ENCODE measurements around the gene ALKBH4.
"Not testable (repeated sequence)": the region's sequence is repeated elsewhere in the genome, so short reads cannot be mapped to it uniquely, and the experiment has no call there.

ALKBH4 gene

DNA sequence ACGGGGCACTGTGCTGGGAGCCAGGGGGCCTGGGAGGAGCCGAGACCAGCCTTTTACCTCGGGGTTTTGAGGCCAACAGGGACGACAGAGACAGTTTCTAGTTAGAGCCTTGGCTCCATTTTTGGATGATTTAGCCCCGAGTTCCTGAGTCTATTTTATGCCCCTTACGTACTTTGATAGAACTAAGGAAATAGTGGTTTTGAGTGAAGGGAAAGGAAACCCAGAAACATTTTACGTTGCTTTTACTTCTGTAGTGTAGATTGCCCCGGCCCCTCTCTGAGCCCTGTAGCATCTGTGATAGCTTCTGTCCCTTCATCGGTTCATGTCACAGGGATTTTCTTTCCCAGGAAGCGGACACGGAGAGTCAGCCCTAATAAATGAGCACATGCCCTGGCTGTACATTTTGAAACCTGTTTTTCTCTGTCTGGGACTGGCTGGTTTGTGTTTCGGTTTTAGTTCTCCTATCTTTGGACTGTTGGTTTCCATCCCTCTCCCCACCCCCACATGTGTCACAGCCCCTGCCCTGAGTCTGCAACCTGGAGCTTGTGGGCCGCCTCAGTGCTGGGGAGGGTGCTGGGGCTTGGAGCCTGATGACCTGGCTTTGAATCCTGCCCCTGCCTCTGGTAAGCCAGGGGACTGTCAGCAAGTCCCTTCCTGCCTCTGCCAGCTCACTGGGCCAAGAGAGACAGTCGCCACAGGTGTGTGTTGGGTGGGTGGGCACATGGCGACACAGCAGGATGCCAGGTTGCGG, 38.2 kb downstream of the ALKBH4 start:
- peak; percentile 86 to 89 for ATAC-seq

DNA sequence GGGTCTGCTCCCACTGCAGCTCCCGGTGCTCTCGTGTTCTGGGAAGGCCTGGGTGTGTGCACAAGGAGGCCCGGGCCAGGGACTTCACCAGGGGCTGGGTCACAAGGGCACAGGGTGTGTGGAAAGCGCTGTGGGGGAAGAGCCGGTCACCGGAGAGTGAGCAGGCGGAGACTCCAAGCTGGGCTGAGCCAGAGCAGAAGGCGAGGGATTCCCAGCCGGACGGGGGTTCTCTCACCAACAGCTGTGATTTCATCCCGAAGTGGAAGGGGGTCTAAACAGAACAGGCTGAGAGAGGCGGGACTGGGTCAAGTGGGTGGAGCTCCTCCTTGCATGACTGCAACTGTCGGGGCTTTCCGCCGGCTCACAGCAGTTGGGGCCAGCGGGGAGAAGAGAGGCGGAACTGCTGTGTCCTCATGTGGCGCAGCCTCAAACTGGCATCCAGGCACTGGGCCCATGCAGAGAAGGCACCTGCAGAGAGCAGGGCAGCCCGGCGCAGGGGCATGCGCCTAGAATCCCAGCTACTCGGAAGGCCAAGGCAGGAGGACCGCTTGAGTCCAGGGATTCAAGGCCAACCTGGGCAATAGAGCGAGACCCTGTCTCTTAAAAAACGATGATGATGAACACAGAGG, 38.9 kb downstream of the ALKBH4 start:
- ATAC-seq = peak; percentile 83 to 84

DNA sequence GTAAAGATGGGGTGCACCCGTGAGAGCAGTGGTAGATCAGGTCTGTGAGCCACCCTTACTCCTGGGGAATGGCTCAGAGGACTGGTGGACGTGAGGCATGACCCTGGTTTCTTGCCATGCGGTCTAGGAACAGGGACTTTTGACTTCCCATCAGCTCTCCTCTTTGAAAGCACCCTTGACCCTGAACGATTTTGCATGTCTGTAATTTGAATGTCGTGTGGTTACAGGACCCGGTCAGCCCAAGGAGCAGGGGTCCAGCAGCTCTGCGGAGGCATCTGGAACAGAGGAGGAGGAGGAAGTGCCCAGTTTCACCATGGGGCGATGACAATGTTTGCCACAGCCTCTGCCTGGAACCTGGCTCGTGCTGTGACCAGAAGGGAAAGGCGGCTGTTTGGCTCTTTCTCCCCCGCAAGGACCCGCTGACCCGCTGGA, 39.9 kb downstream of the ALKBH4 start:
- no peak for ATAC-seq

DNA sequence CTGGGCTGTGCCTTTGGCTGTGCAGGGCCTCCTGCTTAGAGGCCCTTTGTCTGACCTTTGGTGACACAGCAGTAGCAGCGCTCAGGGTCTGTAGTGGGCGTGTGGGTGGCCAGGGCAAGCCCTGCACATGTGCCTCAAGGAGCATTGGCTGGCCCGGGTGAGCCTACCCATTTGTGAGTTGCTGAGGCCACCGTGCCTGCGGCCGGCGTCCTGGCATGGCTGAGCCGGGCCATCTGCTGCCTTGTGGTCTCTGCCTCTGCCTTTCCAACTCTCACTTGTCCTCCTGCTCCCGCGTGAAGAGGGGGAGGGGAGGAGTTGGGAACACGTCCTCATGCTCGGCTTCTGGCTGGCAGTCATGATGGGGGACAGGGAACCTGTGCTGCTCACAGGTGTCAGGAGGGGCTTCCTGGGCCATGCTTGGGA, 40.5 kb downstream of the ALKBH4 start:
- ATAC-seq = no peak

DNA sequence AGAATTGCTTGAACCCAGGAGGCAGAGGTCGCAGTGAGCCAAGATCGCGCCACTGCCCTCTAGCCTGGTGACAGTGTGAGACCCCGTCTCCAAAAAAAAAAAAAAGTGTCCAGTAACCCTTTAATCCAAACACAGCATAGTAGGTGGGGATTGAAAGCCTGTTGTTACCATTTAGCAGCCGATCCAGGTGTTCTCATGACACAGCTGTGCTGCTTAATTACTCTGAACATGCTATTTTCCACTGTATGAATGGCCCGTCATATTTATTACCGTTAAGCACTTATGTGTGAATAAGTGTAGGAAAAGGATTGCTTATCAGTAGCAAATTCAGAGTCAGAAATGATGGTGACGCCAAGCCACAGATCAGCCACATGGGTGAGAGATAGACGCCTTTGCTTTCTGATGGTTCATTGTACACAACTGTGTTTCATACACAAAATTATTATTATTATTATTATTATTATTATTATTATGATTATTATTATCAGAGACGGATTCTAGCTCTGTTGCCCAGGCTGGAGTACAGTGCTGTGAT, 42.9 kb downstream of the ALKBH4 start:
- ATAC-seq = no peak

DNA sequence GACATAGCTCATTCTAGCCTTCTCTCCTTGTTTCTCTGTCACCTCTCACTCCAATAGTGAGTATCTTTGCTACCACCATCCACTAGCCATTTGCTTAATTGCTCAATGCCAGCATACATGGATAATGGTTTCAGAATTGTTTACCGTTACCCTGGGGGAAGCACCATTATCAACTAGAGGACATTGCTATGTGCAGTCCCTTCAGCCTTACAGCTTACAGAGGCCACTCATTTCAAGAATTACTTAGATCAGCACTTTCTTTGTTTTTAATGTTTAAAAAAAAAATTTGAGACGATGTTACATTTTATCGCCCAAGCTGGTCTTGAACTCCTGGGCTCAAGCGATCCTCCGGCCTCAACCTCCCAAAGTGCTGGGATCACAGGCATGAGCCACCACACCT, 46.1 kb downstream of the ALKBH4 start:
- no peak for ATAC-seq

DNA sequence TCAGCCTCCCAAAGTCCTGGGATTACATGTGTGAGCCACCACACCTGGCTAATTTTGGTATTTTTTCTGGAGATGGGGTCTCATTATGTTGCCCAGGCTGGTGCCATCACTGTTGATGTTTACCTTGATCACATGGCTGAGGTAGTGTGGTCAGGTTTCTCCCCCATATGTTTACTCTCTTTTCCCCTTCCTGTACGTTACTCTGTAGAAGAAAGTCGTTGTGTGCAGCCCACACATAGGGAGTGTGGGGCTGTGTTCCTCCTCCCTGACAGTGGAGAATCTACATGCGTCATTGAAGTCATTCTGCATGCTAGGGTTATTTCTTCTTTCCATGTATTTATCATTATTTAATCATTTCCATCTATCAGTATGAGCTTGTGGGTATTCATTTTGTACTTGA, 47.6 kb downstream of the ALKBH4 start:
- peak; percentile 30 for ATAC-seq

DNA sequence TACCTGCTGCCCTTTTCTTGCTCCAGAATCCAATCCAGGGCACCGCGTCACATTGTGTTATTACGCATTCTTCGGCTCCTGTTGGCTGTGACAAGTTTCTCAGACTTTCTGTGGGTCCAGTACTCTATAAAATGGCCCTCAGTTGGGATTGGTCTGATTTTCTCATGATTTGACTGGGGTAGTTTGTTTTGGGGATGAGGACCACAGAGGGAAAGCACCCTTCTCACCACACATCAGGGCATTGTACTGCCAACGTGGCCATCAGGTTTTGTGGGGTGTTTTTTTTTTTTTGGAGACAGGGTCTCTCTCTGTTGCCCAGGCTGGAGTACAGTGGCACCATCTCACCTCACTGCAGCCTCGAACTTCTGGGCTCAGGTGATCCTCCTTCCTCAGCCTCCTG, 48.3 kb downstream of the ALKBH4 start:
- no peak for ATAC-seq

DNA sequence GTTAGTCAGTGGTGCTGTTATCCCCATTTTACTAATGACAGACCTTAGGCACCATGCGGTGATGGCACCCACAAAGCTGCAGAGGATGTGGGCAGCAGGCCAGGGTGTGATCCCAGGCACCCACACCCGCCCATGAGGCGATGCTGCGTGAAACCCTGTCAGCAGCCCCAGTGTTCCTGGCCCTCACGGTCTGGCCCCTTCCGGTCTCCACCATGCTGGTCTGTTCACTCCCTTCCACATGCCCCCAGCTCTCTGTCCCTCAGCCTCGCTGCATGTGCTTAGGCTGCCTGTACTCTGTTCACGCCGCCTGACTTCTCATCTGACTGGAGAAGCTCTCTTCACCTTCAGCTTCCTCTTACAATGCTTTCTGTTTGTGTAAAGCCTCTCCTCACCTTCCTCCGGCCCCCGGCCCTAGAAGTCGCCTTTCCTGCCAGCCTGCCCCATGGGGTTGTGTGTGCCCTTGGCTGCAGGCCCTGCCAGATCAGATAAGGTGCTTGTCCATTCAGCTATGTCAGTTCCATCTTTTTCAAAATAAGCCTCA, 48.9 kb downstream of the ALKBH4 start:
- peak; percentile 82 to 86 for ATAC-seq

DNA sequence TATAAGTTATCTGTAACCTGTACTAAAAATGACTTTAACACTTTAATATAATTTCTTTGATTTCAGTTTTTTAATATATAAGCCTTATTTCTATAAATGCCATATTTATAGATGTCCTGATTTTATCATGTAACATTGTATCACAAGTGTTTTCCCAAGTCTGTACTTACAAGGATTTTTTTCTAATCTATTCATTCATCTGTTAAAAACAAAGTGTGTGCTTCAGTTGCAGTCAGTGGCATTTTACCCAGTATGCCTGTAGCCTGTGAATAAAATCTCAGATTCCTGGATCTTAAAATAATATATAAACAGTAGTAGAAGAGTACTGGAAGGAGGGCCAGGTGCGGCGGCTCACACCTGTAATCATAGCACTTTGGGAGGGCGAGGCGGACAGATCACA, 51.1 kb downstream of the ALKBH4 start:
- ATAC-seq = no peak

DNA sequence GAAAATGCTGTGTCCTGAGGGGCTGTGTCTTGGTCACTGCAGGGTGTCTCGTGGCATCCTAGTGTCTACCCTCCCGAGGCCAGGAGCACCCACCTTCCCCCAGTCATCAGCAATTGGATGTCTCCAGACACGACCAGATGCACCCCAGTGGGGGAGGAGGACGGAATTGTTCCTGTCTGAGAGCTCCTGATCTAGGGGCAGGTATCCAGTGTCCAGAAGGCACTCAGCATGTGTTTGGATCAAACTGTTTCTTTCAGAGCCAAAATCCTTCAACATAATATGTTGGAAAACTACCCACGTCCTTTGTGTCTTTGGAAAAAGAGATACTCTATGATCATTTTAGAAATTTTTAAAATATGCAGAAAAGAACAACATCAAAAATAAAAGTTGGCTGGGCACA, 51.6 kb downstream of the ALKBH4 start:
- no peak for ATAC-seq

DNA sequence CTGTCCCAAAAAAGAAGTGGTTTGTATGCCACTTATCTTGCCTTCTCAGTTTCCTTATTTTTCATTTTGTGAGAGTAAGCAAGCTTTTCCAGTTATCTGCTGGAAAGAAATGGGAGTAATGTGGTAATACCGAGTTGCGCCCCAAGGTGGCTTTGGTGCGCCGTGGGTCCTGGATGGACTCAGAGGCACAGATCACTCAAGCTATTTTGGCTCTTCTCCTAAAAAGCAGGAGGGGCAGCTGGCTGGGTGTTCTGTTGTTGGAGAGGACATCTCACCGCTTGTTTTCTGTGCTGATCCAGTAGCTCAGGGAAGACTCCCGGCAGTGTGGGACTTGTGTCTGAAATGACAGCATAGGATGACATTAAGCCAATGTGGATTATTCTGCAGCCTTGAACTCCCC, 52.1 kb downstream of the ALKBH4 start:
- ATAC-seq = no peak

DNA sequence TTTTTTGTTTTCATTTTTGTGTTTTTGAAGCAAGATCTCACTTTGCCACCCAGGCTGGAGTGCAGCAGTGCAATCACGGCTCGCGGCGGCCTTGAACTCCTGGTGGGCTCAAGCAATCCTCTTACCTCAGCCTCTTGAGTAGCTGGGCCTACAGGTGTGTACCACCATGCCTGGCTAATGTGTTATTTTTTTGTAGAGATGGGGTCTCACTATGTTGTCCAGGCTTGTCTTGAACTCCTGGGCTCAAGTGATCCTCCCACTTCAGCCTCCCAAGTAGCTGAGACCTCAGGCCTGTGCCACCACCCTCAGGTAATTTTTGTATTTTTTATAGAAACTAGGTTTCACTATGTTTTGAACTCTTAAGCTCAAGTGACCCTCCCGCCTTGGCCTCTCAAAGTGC, 53.7 kb downstream of the ALKBH4 start:
- ATAC-seq = no peak

DNA sequence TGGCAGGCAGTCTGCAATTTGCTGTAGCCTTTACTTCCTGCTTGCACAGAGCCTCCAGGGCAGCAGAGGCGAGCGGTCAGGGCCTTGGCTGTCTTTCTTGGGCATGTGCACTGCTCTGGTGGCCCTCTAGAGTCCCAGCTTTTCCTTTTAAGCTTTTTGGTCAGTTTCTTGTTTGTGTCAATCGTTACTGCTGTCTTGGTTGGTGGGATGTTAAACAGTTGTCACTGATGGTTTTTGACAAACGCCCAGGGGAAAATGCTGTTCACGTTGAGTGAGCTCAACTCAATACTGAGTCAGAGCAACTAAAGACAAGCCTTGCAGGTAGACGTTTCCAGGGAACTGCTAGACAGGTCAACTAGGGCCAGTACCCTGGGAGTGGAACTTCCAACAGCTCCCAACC, 54.5 kb downstream of the ALKBH4 start:
- no peak for ATAC-seq

DNA sequence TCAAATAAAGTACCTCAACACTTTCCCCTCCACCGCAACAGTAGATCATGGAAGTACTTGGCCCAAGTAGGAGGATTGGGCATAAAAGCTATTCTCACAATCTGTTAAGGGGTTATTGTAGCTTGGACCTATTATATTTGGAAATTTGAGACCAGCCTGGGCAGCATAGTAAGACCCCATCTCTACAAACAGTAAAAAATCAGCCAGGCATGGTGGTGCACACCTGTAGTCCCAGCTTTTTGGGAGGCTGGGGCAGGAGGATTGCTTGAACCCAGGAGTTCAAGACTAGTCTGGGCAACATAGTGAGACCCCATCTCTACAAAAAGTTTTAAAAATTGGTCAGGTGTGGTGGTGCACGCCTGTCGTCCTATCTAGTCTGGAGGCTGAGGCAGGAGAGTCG, 55.3 kb downstream of the ALKBH4 start:
- ATAC-seq = no peak

DNA sequence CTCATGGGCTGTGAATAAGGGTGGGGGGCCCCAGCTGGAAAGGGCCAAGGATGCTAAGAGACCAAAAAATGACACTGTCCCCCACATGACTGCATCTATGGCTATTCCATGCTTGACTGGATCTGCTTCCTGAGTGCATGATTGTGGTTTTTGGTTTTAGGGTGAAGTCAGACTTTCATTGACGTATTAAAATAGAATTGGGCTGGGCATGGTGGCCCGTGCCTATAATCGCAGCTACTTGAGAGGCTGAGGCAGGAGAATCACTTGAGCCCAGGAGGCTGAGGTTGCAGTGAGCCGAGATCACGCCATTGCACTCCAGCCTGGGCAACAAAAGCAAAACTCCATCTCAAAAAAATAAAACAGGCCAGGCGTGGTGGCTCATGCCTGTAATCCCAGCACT, 56.1 kb downstream of the ALKBH4 start:
- ATAC-seq = not testable (repeated sequence)

DNA sequence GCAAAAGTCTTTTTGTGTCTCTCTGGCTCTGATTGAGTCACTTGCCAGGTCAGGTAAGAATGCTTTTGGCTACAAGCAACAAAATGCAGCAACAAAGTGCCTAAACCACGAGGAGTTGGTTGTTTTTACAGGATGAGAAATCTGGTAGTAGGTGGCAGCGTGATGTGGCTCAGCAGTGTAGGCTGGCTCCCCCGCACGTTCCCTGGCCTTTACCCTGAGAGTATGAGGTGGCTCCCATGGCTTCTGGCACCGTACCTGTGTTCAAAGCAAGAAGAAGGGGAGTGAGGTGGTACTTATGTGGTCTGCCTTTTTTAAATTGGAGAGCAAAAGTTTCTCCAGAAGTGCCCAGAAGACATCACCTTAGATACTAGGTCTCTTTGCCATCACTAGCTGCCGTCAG, 56.8 kb downstream of the ALKBH4 start:
- ATAC-seq = no peak

Data from activated CD4-positive, CD25-positive, alpha-beta regulatory T cell treated with anti-CD3 and anti-CD28 coated beads, Interleukin-2, amount 50 U/mL, for 24 hours (primary cell).